HepG2 (cell line): ENCODE results near the gene COCH. TPM values are rescaled to one million over a fixed set of nuclear protein-coding genes. Genes with fewer than 3 reads are reported as not detected.

Source experiments
- ARID3A ChIP-seq: IDR thresholded peaks from 2 replicates; pipeline ENCODE4 v1.6.1; 2012; ENCODE audit warnings: low read depth, low read length, improper control_type of control experiment
- ARNTL ChIP-seq: sonication (generic); formaldehyde crosslinking; IDR thresholded peaks from 2 replicates; pipeline ENCODE4 v1.4.0; 2020; ENCODE audit warnings: mild to moderate bottlenecking, missing genetic modification reagents
- CHCHD3 ChIP-seq: sonication (generic); formaldehyde crosslinking; IDR thresholded peaks from 2 replicates; pipeline ENCODE4 v1.8.0; 2022; ENCODE audit warnings: mild to moderate bottlenecking, missing genetic modification reagents, moderate library complexity
- FOXC1 ChIP-seq: sonication (generic); formaldehyde crosslinking; IDR thresholded peaks from 2 replicates; pipeline ENCODE4 v1.8.0; 2022; ENCODE audit warnings: mild to moderate bottlenecking, missing genetic modification reagents, borderline replicate concordance
- FOXO4 ChIP-seq: sonication (generic); formaldehyde crosslinking; conservative IDR thresholded peaks from 2 replicates; pipeline ENCODE4 v1.8.1; 2023; ENCODE audit warnings: missing genetic modification reagents
- FOXP1 ChIP-seq, 2 experiments: fragments of 450-650 bp in 1 of 2; IDR thresholded peaks; 2 replicates each; pipeline ENCODE4 v1.6.1; 2017 to 2018; ENCODE audit warnings: antibody characterized with exemption in 1 of 2
- FUBP1 ChIP-seq: sonication (generic); formaldehyde crosslinking; IDR thresholded peaks from 2 replicates; pipeline ENCODE4 v1.5.1; 2020; ENCODE audit warnings: missing genetic modification reagents, mild to moderate bottlenecking, borderline replicate concordance
- HBP1 ChIP-seq: IDR thresholded peaks from 2 replicates; pipeline ENCODE4 v1.6.1; 2016; ENCODE audit warnings: low read depth, control low read depth
- HCFC1 ChIP-seq: fragments of 150-350 bp; IDR thresholded peaks from 2 replicates; pipeline ENCODE4 v1.6.1; 2014; ENCODE audit warnings: low read depth, low read length
- HMG20A ChIP-seq: IDR thresholded peaks from 2 replicates; pipeline ENCODE4 v1.6.1; 2016; ENCODE audit warnings: borderline replicate concordance
- JARID2 ChIP-seq: sonication (generic); formaldehyde crosslinking; IDR thresholded peaks from 2 replicates; pipeline ENCODE4 v1.8.1; 2023; ENCODE audit warnings: missing genetic modification reagents, inconsistent platforms; ENCODE audit not compliant: insufficient replicate concordance
- KAT2B ChIP-seq: fragments of 150-350 bp; IDR thresholded peaks from 2 replicates; pipeline ENCODE4 v1.6.1; 2014; ENCODE audit warnings: low read depth, low read length, borderline replicate concordance
- NFATC3 ChIP-seq: sonication (generic); formaldehyde crosslinking; IDR thresholded peaks from 2 replicates; pipeline ENCODE4 v1.5.1; 2020; ENCODE audit warnings: mild to moderate bottlenecking, missing genetic modification reagents
- NFIB ChIP-seq: sonication (generic); formaldehyde crosslinking; IDR thresholded peaks from 2 replicates; pipeline ENCODE4 v1.9.0; 2021; ENCODE audit warnings: missing genetic modification reagents, mild to moderate bottlenecking, borderline replicate concordance
- PRDM10 ChIP-seq: sonication (generic); formaldehyde crosslinking; IDR thresholded peaks from 2 replicates; pipeline ENCODE4 v1.4.0; 2020; ENCODE audit warnings: low read depth, missing genetic modification reagents
- ZNF343 ChIP-seq: sonication (generic); formaldehyde crosslinking; IDR thresholded peaks from 2 replicates; pipeline ENCODE4 v1.4.0; 2020; ENCODE audit warnings: mild to moderate bottlenecking, missing genetic modification reagents
- ZNF44 ChIP-seq: sonication (generic); formaldehyde crosslinking; IDR thresholded peaks from 2 replicates; pipeline ENCODE4 v1.5.1; 2020; ENCODE audit warnings: mild to moderate bottlenecking, missing genetic modification reagents
- ZNF792 ChIP-seq: IDR thresholded peaks from 2 replicates; pipeline ENCODE4 v1.6.1; 2016
- polyA plus RNA-seq, 8 experiments: library from polyadenylated mRNA; depleted of rRNA in 3 of 8; stranded (reverse) in 7 of 8; unstranded in 1 of 8; fragments of >200 nt; fragmentation: Illumina TruSeq in 4 of 8; extraction: Trizol in 4 of 8; gene quantifications; 2 replicates each; pipeline versions ENCODE4 v1.2.1 to v1.2.3, GENCODE V29; 2011 to 2016; ENCODE audit warnings: low read depth in 4 of 8, missing spikeins in 1 of 8, mixed read lengths in 1 of 8; ENCODE audit not compliant: insufficient read depth in 1 of 8
- total RNA-seq, 5 experiments: library from RNA; depleted of rRNA; stranded (reverse); fragments of >200 nt; fragmentation: Illumina TruSeq; extraction: Trizol; gene quantifications; 2 replicates each; pipeline ENCODE4 v1.2.3, GENCODE V29; 2016; ENCODE audit warnings: low read depth in 1 of 5

COCH gene
- total and polyA plus RNA-seq, 2 of the 13 experiments (the other 11 are each of a cell fraction or from before 2014, with no cell fraction given), result 78.2 to 79.3 TPM

GRCh38 chr14:30873308-30874119 is 845 bp upstream of the COCH start (continued):
- TF ChIP-seq FUBP1 (CRISPR knock-in tag) (0 out of 2 replicates have a peak, but pooled peaks have one; percentile 21), ZNF792 (CRISPR knock-in tag) (0 out of 2 replicates have a peak, but pooled peaks have one; percentile 23), ARNTL (CRISPR knock-in tag) (no peak), HMG20A (CRISPR knock-in tag) (no peak), KAT2B (no peak), NFATC3 (CRISPR knock-in tag) (0 out of 2 replicates have a peak, but pooled peaks have one; percentile 30), ARID3A (0 out of 2 replicates have a peak, but pooled peaks have one; percentile 8), HBP1 (CRISPR knock-in tag) (no peak), FOXC1 (peak; percentile 31; the same call in 1 of the 2 replicates), JARID2 (CRISPR knock-in tag) (peak; percentile 25), ZNF343 (CRISPR knock-in tag) (no peak), CHCHD3 (no peak), HCFC1 (no peak), NFIB (CRISPR knock-in tag) (no peak), ZNF44 (CRISPR knock-in tag) (0 out of 2 replicates have a peak, but pooled peaks have one; percentile 51), FOXO4 (peak; percentile 11; the same call in 1 of the 2 replicates), PRDM10 (CRISPR knock-in tag) (0 out of 2 replicates have a peak, but pooled peaks have one; percentile 17), FOXP1 (IDR thresholded peaks at IDR 0.05) (no peak), FOXP1 (CRISPR knock-in tag; IDR thresholded peaks at IDR 0.05) (0 out of 2 replicates have a peak, but pooled peaks have one; percentile 7)
